Dendritic cell treated with granulocyte-macrophage colony-stimulating factor and Interleukin-4, amounts not matched to agents 40 ng/mL and 50 ng/mL, for 4 days (primary cell): Measurements from ENCODE around the gene EPHB2.
"Not testable (repeated sequence)": the region's sequence is repeated elsewhere in the genome, so short reads cannot be mapped to it uniquely, and the experiment has no call there.

Experiments used
- H3K27ac Mint-ChIP-seq: one replicate; pipeline ENCODE4 v1.8.0; 2022; ENCODE audit warnings: mild to moderate bottlenecking, mixed read lengths
- H3K27me3 Mint-ChIP-seq: one replicate; pipeline ENCODE4 v1.8.0; 2022; ENCODE audit warnings: mild to moderate bottlenecking, mixed read lengths
- H3K36me3 Mint-ChIP-seq: one replicate; pipeline ENCODE4 v1.8.0; 2022; ENCODE audit warnings: low read depth, mixed read lengths
- H3K4me1 Mint-ChIP-seq: one replicate; pipeline ENCODE4 v1.8.0; 2022; ENCODE audit warnings: low read depth, mixed read lengths
- H3K4me3 Mint-ChIP-seq: one replicate; pipeline ENCODE4 v1.8.0; 2022; ENCODE audit warnings: mild to moderate bottlenecking, moderate library complexity, mixed read lengths
- H3K9me3 Mint-ChIP-seq: one replicate; pipeline ENCODE4 v1.8.0; 2022; ENCODE audit warnings: mixed read lengths
- intact Hi-C: fragments of 100-400 bp; cut with micrococcal nuclease; formaldehyde crosslinking; loops from one replicate; pipeline ENCODE4 v1.15.0; 2022

Gene EPHB2

DNA sequence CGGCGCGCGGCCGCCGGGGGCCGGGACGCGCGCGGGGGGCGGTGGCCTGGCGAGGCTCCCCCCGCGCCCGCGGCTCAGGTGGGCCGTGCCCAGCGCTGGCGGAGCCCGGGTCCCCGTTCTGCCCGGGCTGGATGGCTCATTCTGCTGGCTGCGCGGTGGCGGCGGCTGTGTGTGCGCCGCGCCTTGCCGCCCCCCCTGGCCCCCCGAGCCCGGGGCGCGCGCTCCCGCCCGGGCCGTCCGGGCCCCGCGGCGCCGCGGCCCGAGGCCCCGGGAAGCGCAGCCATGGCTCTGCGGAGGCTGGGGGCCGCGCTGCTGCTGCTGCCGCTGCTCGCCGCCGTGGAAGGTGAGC lies at the start of gene EPHB2:
Gene EPHB2, plus strand, starts transcription at position 139 of the 349 bp plus-strand sequence. Its CDS starts 144 bp downstream, at position 283.
- peaks cover 47% of the 10 kb centered on the region for H3K4me1 Mint-ChIP-seq
- intact Hi-C loops: no loop called here
- peak within 1 kb of the TSS; percentile 53 for H3K4me3 Mint-ChIP-seq
- no peaks in the 10 kb centered on the region for H3K9me3 Mint-ChIP-seq
- no peaks in the 10 kb centered on the region for H3K36me3 Mint-ChIP-seq
- peaks cover 53% of the 10 kb centered on the region for H3K27me3 Mint-ChIP-seq
- H3K27ac Mint-ChIP-seq: no peak within 1 kb of the TSS

DNA sequence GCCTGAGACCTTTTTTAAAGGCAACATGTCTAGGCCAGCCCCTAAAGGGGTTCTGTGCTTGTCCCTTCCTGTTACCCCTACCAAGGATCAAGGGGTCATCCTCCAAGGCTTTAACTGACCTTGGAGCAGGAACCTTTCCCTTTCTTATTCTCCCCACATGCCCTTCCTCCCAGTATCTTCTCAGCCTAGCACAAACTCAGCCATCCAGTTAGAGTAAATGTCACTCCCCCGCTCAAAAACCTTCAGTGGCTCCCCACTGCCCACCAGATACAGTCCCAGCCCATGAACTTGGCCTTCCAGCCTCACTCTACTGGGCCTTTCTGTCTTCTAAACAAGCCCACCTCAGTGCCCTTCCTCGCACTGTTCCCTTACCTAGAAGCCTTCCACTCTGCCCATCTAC lies 48.8 kb upstream of the EPHB2 start:
- Mint-ChIP-seq H3K27ac (peak overlapping the region; percentile 5), H3K4me3 (no peak overlapping the region), H3K9me3 (no peaks in the 10 kb centered on the region), H3K27me3 (peaks cover 14% of the 10 kb centered on the region), H3K4me1 (peaks cover 26% of the 10 kb centered on the region), H3K36me3 (peaks cover 56% of the 10 kb centered on the region)
- intact Hi-C loops: no loop called here

DNA sequence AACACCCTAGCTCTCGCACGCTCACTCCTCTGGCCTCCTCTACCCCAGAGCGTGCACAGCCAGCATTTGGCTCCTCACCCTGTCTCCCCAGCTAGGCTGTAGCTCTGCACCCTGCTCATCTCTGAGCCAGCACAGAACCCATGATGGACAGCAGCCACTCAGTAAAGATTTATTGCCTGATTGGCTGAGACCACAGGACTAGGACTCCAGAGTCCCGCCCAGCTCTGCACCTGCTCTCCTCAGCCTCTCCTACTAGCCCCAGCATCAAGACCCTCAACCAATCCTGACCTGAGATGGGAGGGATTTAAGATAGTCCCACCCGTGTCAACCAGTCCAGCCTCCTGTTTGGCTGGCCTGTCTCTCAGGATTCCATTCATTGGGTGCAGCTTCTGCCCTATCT lies 48.3 kb upstream of the EPHB2 start:
- H3K36me3 Mint-ChIP-seq: peaks cover 52% of the 10 kb centered on the region
- peaks cover 11% of the 10 kb centered on the region for H3K27me3 Mint-ChIP-seq
- H3K4me1 Mint-ChIP-seq: peaks cover 25% of the 10 kb centered on the region
- H3K4me3 Mint-ChIP-seq: no peak overlapping the region
- intact Hi-C loops: no loop called here
- peak overlapping the region; percentile 5 for H3K27ac Mint-ChIP-seq
- no peaks in the 10 kb centered on the region for H3K9me3 Mint-ChIP-seq

DNA sequence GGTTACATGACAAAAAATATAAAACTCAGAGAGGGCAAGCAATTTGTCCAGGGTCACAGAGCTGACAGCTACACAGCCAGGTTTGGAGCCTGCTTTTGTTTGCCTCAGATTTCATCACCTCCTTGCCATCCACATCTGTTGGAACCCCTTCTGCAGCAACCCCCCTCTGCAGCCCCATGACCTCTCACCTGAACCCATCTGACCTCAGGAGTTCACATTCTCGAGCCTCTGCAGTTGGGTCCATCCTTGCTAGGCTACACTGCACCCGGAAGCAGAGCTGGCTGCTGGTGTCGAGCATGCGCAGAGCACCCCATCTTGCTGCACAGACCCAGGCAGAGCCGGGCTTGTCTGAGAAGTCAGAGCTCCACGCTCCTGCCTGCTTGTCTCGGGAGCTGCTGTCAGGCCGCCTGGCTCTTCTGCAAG lies 47.6 kb upstream of the EPHB2 start:
- Mint-ChIP-seq H3K4me1 (peaks cover 19% of the 10 kb centered on the region), H3K4me3 (no peak overlapping the region), H3K9me3 (no peaks in the 10 kb centered on the region), H3K27me3 (peaks cover 16% of the 10 kb centered on the region), H3K27ac (no peak overlapping the region), H3K36me3 (peaks cover 45% of the 10 kb centered on the region)
- intact Hi-C loops: no loop called here

DNA sequence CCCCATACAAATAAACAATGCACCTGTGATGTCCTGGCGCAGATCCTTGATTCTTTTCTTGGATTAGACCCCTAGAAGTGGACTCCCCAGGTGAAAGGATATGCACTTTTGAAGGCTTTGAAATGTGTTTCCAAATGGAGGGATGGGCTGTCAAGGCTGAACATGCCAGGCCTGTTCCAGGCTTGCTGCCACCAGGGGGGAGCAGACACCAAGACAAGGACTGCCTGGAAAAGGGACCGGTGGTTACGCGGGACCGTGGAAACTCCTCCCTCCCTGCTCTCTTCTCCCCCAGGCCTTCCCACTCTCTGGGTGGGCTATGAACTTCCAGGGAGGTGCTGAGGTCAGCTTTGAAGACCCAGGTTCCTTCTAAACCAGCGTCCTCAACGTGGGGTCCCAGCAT lies 44.9 kb upstream of the EPHB2 start:
- Mint-ChIP-seq H3K4me3 (no peak overlapping the region), H3K36me3 (peaks cover 18% of the 10 kb centered on the region), H3K27ac (no peak overlapping the region), H3K4me1 (peaks cover 6% of the 10 kb centered on the region), H3K27me3 (peaks cover 16% of the 10 kb centered on the region), H3K9me3 (no peaks in the 10 kb centered on the region)
- intact Hi-C loops: loop anchor here (2.0 kb wide), 1 partner anchor 265 kb away; no protein-coding TSS in a partner anchor

DNA sequence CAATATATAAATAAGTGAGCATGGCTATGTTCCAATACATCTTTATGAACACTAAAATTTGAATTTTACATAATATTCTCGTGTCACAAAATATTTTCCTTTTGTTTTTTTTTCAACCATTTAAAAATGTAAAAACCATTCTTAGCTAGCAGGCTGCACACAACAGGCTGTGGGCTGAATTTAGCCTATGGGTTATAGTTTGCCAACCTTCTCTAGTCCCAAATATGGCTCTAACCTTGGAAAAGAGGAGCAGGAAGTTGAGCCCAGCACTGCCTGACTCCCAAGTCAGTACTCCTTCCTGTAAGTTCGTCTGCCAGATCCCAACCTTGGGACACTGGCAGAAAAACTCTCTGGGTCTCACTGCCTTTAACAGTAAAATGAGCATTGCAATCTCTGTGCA lies 44.2 kb upstream of the EPHB2 start:
- intact Hi-C loops: no loop called here
- no peak overlapping the region for H3K27ac Mint-ChIP-seq
- H3K27me3 Mint-ChIP-seq: peaks cover 20% of the 10 kb centered on the region
- peaks cover 11% of the 10 kb centered on the region for H3K36me3 Mint-ChIP-seq
- peaks cover 6% of the 10 kb centered on the region for H3K4me1 Mint-ChIP-seq
- H3K4me3 Mint-ChIP-seq: no peak overlapping the region
- no peaks in the 10 kb centered on the region for H3K9me3 Mint-ChIP-seq

DNA sequence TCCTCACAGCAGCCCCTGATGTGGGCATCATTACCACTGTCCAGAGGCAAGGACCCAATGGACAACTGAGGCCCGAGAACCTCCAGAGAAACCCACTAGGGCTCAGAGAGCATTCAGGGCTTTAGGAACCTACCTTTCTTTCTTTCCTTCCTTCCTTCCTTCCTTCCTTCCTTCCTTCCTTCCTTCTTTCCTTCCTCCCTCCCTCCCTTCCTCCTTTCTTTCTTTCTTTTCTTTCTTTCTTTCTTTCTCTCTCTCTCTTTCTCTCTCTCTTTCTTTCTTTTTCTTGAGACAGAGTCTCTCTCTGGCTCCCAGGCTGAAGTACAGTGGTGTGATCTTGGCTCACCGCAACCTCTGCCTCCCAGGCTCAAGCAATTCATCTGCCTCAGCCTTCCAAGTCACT lies 41.8 kb upstream of the EPHB2 start:
- H3K9me3 Mint-ChIP-seq, H3K36me3 Mint-ChIP-seq, H3K4me3 Mint-ChIP-seq, intact Hi-C loops, H3K27ac Mint-ChIP-seq, H3K4me1 Mint-ChIP-seq: not testable (repeated sequence)
- peaks cover 37% of the 10 kb centered on the region for H3K27me3 Mint-ChIP-seq

DNA sequence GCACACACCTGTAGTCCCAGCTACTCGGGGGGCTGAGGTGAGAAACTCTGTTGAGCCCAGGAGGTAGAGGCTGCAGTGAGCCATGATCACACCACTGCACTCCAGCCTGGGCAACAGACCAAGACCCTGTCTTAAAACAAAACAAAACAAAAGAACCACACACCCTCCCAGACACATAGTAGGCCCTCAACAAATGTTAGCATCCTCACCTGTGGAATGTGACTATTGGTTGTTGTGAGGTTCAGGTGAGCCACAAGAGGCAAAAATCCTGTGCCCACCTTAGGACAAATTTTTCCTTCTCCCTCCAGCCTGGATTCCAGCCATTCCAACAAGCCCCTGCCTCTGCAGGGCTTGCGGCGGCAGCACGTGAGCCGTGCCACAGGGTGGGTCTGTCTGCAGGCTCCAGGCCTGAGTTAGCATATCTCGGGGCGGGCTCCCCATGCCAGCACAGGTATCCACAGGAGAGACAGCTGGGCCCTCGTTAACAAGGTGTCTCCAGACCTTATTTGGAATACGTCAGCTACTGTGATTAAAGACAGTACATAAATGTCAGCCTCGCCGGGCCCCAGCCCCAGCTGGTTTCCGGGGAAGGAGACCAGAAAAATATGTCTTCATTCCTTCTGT lies 40.2 kb upstream of the EPHB2 start:
- no peaks in the 10 kb centered on the region for H3K36me3 Mint-ChIP-seq
- peaks cover 4% of the 10 kb centered on the region for H3K4me1 Mint-ChIP-seq
- no peak overlapping the region for H3K4me3 Mint-ChIP-seq
- intact Hi-C loops: no loop called here
- H3K27ac Mint-ChIP-seq: no peak overlapping the region
- no peaks in the 10 kb centered on the region for H3K9me3 Mint-ChIP-seq
- H3K27me3 Mint-ChIP-seq: peaks cover 42% of the 10 kb centered on the region

DNA sequence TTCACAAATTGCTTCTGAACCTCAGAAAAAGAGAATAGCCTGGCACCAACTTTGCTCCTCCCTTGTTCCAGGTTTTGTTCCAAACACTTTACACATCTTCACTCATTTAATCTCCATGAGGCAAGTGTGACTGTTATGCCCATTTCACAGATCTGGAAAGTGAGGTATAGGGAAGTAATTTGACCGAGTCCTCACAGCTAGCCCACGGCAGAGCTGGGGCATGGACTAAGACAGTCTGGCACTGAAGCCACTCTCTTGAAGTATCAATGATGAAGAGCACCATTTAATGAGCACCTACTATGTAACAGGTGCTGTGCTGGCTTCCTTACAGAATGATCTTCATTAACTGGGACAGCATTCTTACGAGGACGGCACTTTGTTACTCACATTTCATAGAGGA lies 38.6 kb upstream of the EPHB2 start:
- no peaks in the 10 kb centered on the region for H3K9me3 Mint-ChIP-seq
- intact Hi-C loops: no loop called here
- H3K4me1 Mint-ChIP-seq: peaks cover 4% of the 10 kb centered on the region
- H3K27ac Mint-ChIP-seq: no peak overlapping the region
- no peaks in the 10 kb centered on the region for H3K36me3 Mint-ChIP-seq
- H3K4me3 Mint-ChIP-seq: no peak overlapping the region
- H3K27me3 Mint-ChIP-seq: peaks cover 42% of the 10 kb centered on the region

DNA sequence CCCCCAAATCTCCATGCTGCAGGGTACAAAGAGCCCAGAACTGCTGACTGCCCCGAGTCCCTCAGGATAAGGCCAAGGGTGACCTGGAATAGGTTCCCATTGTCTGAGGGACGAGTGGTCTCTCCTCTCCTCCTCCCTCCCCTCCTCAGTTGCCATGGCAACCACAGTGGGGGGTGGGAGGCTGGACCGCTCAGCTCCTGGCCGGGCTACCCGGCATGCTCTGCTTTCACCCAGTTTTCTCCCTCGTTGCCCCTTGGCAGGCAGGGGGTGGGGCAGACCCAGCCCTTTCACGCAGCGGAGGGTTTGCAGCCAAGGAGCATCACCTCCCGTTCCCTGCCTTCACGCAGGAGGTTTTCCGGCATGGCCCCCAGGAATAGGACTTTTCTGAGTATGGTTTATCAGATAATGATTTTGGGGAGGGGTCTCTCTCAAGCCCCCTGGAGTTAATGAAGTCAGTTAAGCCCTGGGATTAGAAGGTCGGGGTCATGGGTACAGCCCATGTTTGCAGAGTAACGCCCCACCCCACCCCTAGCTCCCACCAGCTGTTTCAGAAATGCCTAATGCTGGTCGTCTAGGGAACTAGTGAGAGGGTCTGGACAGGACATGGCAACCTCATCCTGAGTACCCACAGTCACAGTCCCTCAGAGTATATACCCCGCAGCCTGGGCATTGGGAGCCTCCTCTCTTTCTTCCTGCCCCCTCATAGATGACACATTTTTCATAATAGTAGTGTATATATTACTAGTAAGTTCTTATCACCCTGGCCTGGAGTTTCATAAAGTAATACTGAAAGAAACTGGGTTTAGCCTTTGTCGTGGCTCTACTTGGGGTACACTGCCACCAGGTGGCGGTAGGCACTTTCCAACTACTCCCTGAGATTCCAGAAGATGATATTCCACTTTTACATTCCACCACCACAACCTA lies 36.9 kb upstream of the EPHB2 start:
- H3K4me1 Mint-ChIP-seq: peaks cover 4% of the 10 kb centered on the region
- H3K27ac Mint-ChIP-seq: no peak overlapping the region
- H3K27me3 Mint-ChIP-seq: peaks cover 36% of the 10 kb centered on the region
- no peaks in the 10 kb centered on the region for H3K36me3 Mint-ChIP-seq
- no peaks in the 10 kb centered on the region for H3K9me3 Mint-ChIP-seq
- intact Hi-C loops: loop anchor here (1.0 to 2.0 kb wide), 2 partner anchors 216 to 257 kb away; no protein-coding TSS in a partner anchor
- H3K4me3 Mint-ChIP-seq: no peak overlapping the region

DNA sequence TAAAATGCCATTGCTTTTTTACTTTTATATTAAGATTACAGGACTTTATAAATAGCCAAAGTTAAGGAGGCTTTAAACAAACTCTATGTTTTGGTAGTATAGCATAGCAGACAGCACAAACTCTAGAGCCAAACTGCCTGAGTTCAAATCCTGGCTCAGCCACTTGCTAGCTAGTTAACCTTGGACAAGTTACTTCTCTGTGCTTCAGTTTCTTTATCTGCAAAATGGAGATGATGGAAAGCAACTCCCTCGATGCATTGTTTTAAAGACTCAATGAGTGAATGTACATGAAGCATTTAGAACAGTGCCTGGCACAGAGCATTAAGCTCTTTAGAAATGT lies 36.3 kb upstream of the EPHB2 start:
- intact Hi-C loops: loop anchor here (1.0 to 2.0 kb wide), 2 partner anchors 215 to 256 kb away; no protein-coding TSS in a partner anchor
- peaks cover 34% of the 10 kb centered on the region for H3K27me3 Mint-ChIP-seq
- no peak overlapping the region for H3K4me3 Mint-ChIP-seq
- no peak overlapping the region for H3K27ac Mint-ChIP-seq
- no peaks in the 10 kb centered on the region for H3K9me3 Mint-ChIP-seq
- H3K4me1 Mint-ChIP-seq: peaks cover 4% of the 10 kb centered on the region
- H3K36me3 Mint-ChIP-seq: no peaks in the 10 kb centered on the region

DNA sequence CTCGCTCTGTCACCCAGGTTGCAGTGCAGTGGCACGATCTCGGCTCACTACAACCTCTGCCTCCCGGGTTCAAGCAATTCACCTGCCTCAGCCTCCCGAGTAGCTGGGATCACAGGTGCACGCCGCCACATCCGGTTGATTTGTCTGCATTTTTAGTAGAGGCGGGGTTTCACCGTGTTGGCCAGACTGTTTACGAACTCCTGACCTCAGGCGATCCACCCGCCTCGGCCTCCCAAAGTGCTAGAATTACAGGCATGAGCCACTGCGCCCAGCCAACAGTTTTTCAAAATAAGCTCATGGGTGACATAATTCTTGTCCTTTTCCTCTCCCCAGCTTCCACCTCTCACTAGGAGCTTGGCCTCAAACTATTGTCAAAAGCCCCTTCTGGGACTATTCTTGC lies 34.5 kb upstream of the EPHB2 start:
- intact Hi-C loops, H3K27ac Mint-ChIP-seq, H3K36me3 Mint-ChIP-seq, H3K4me3 Mint-ChIP-seq, H3K4me1 Mint-ChIP-seq, H3K9me3 Mint-ChIP-seq: not testable (repeated sequence)
- peaks cover 25% of the 10 kb centered on the region for H3K27me3 Mint-ChIP-seq

DNA sequence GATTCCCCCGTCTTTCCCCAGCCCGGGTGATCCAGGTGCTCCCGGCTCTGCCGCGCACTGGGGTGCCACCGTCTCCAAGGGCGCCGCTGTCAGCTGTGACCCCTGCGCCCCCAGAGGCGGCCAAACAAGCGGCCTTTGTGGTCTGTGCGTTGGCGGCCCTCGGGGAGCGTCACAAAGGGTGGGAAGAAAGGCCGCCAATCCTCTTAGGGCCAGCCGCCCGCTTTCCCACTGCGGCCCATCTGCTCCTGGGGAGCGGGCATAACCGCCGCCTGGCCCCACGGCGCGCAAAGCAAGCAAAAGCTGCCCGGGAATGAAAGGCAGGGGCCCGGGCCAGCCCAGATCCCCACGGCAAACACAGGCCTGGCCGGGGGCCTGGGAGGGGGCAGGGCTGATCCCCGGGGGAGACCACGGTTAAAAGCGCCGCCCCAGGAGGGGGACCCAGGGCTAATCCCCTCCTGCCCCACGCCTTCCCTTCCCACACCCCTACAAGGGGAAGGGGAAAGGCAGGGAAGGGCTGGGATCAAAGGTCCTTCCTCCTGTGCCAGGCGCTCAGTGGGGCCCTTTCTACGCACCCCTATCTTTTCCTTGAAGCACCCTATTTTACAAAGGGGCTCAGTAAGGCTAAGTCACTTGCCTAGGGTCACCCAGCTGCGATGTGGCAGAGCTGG lies 33.6 kb upstream of the EPHB2 start:
- H3K4me1 Mint-ChIP-seq: peaks cover 4% of the 10 kb centered on the region
- intact Hi-C loops: no loop called here
- H3K36me3 Mint-ChIP-seq: no peaks in the 10 kb centered on the region
- H3K27me3 Mint-ChIP-seq: peaks cover 20% of the 10 kb centered on the region
- H3K27ac Mint-ChIP-seq: no peak overlapping the region
- no peaks in the 10 kb centered on the region for H3K9me3 Mint-ChIP-seq
- no peak overlapping the region for H3K4me3 Mint-ChIP-seq
